ENCODE results near the gene MARCHF3.

GRCh38 chr5:126967808-126968466, 62.4 kb downstream of the MARCHF3 start:
- TF ChIP-seq SP1 (IDR thresholded peaks at IDR 0.05) (no peak), TARDBP (IDR thresholded peaks at IDR 0.05) (no peak), CTBP1 (IDR thresholded peaks at IDR 0.05; ENCODE audit: borderline replicate concordance) (no peak), L3MBTL2 (conservative IDR thresholded peaks at IDR 0.05) (no peak), ELF4 (IDR thresholded peaks at IDR 0.05) (no peak), BHLHE40 (IDR thresholded peaks at IDR 0.05; ENCODE audit: borderline replicate concordance) (no peak), FOXK2 (IDR thresholded peaks at IDR 0.05) (no peak), FOXA1 (IDR thresholded peaks at IDR 0.05) (no peak), LEF1 (IDR thresholded peaks at IDR 0.05; ENCODE audit: borderline replicate concordance) (no peak), PKNOX1 (IDR thresholded peaks at IDR 0.05) (no peak), FOXM1 (IDR thresholded peaks at IDR 0.05; ENCODE audit: borderline replicate concordance) (no peak), NFRKB (IDR thresholded peaks at IDR 0.05) (no peak), SUZ12 (IDR thresholded peaks at IDR 0.05) (no peak), ARNT (IDR thresholded peaks at IDR 0.05) (no peak)
